HG03432 (cell line): ENCODE results near the gene NCK2.

Experiments used
- ATAC-seq: cut with Tn5 transposase; IDR thresholded peaks from one replicate; pipeline ENCODE4 v1.9.1; 2021; ENCODE audit warnings: mild to moderate bottlenecking, moderate library complexity; ENCODE audit not compliant: unreplicated experiment

NCK2 gene

DNA sequence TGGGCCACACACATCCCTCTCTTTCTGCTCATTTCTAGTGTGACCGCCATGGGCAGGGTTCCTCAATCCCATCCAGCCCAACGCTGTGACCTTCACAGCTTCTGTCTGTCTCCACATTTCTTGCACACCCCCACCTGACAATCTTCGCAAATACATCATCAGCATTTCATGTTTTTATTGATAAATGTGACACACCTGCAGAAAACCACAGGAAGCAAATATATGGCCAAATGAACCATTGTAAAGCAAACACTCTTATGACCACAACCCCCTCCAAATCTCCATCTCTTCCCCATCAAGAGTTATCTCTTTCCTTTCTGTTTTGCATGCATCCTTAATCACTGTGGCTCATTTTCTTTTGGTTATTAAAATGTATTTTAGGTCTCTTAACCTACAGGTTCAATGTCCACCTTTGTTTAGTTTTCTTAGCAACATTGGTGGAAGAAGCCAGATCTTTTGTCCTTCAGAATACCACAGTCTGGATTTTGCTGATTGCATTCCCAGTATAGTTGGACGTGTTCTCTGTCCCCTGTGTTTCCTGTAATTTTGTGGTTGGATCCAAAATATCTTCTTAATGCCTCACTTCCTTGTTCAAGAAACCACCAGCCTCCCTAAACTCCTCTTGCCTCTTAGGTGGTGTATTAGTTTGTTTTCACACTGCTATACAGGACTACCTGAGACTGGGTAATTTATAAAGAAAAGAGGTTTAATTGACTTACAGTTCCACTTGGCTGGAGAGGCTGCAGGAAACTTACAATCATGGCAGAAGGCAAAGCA is 9.8 kb upstream of the NCK2 start:
- ATAC-seq = no peak

DNA sequence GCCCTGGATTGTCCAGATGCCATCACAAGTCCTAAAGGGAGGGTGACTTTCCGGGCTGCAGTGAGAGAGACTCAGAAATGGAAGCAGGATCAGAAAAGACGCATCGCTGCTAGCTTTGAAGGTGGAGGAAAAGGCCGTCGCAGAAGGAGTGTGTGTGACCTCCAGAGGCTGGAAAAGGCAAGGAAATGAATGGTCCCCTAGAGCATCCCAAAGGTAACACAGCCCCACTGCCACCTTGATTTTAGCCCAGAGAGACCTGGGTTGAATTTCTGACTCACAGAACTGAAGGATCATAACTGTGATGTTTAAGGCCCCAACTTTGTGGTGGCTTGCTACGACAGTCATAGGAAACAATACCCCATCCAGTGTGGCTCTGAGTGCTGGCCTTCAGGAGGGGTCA is 8.6 kb upstream of the NCK2 start:
- ATAC-seq = no peak

DNA sequence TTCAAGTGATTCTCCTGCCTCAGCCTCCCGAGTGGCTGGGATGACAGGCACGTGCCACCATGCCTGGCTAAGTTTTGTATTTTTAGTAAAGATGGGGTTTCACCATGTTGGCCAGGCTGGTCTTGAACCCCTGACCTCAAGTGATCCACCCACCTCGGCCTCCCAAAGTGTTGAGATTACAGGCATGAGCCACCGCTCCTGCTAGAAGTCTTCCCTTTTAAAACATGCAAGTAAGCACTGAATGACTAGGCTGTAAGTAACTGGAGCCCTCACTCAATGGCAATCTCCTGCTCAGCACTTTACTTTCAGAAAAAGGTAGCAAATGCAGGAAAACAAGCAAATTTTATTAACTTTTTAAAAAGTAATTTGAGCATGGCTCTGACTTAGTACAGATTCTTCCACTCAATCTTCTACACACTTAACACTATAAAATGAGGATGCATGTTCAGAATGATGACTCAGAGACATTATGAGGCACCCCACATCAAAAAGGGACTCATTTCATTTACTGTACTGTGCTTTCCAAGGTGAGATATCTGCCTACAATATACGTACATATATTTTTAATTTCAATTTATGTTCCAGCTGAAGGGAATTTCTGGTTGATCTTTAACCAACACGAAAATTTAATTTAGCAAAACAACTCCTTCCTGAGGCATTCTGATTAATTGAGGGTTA is 6.6 kb upstream of the NCK2 start:
- ATAC-seq = no peak

DNA sequence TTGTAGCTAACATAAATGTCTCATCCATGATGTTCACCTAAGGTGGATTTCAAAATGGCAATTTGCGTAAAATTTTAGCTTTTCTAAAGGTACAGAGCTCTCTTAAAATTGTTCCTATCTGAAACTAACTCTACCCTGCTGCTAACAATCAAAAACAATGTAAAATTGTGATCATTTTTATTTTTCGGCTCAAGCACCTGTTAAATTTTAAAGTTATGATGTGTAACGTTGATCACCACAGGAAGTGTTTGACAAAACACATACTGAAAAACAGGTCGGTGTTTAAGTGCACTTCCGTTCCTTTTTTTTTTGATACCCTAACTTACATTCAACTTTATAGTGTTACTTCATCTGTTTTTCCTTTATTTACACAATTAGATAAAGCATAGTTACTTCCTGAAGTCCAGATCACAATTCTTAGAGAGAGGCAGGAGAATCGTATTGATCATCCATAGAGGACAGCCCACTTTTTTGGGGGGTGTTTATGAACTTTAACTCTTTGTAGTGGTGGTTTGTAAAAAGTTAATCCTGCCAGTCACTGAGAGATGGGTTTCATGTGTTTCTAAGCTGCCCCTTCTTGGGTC is 6.0 kb upstream of the NCK2 start:
- ATAC-seq = no peak

DNA sequence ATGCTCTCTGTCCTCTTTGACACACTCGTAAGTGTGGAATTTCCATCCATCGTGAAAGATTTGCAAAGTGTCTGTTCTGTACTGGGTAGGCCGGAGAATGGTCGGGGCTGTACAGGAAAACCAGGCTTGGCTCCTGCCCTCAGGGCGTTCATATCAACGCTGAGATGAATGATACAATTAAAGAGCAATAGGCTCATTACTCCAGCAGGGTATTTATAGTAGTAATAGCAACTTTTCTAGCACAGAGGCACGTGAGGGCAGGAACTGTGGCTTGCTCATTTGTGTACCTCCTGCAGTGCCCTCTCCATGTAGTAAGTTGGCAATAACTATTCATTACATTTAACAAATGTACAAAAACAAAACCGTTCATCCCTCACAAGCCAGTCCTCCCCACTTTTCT is 5.3 kb upstream of the NCK2 start:
- no peak for ATAC-seq

DNA sequence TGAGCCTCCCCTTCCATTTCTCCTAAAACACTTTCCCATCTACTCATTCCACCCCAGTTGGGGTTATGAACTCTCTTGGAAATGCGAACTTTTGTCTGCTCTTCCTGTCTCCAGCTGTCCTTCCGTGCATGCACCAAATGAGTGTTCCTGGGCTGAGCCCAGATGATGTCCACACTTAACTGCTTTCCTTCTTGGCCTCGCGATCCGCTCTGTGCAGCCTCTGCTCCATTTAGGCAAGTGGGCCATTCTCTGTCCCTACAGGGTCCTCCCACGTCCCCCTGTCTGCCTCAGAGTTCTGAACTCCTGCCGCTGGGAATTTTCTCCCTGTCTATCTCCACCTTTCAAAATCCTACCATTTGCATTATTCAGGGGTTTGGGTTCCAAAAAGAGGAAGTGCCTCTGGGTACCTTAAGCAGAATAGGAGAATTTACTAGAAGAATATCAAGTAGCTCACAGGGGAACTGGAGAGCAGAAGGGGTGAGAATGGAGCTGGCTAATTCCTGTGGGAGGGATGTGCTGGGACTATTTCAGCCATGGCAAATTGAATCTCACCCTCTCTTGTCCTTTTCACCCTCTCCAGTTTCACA is 4.7 kb upstream of the NCK2 start:
- ATAC-seq = no peak

DNA sequence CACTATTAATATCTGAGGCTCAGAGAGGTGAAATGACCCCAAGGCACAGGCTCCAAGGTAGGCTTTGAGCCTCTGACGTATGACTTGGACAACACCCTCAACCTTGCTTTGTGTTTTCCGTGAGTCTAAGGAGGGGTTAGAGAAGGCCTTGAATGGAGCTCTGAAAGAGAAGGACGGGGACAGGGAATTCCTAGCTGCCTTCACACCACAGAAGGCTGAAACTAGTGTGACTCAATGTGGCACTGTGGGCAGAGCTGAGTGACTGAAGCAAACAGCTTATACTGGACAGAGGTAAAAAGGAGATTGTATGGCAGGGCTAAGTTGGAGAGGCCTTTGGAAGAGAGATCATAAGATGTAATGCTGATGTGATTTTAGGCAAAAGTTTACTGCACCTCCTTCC is 3.5 kb upstream of the NCK2 start:
- ATAC-seq = no peak

DNA sequence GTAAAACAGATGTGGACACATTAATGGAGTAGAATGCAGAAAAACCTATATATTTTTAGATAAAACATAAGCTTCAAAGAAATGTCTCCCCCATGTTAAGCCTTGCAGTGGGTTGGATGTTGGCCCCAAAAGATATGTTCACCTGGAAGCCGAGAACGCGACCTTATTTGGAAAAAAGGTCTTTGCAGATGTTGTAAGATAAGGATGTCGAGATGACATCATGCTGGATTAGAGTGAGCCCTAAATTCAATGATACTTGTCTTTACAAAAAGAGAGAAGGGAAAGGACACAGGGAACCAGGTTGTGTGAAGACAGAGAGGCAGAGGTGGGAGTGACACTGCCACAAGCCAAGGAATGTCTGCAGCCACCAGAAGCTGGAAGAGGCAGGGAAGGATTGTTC is 3.1 kb upstream of the NCK2 start:
- ATAC-seq = no peak

DNA sequence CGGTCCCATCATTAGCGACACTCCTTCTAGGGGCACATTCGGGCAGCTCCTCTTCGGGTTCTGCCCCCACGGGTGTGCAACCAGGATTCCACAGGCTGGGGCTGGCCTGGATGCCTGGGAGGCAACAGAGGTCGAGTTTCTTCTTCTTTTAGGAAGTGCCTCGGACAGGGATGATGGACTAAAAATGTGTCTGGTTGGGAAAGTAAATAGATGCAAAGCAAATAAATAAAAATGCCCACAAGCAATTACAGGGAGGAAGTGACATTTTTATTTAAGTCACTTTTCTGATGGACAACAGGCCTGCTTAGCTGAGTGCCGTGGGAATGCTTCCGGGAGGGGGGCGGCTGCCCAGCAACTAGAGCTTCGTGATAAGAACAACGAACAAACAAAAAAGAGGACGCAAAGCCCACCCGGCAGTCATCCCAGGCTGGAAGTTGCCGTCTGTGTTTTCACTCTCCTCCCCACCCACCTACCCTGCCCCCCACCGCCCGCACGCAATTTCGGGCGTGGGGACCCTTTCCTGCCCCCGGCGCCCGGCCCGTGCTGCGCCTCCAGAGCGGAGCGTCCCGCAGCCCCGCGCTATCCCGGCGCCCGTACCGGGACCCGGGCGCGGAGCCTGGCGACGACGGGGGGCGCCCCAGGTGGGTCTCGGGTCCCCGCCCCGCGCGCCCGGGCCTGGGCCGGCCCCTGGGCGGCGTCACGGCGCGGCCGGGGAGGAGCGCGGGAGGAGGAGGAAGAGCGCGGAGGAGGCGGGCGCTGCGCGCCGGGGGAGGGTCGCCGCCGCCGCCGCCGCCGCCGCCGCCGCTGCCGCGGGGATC is 412 bp upstream of the NCK2 start:
- peak; percentile 87 for ATAC-seq

DNA sequence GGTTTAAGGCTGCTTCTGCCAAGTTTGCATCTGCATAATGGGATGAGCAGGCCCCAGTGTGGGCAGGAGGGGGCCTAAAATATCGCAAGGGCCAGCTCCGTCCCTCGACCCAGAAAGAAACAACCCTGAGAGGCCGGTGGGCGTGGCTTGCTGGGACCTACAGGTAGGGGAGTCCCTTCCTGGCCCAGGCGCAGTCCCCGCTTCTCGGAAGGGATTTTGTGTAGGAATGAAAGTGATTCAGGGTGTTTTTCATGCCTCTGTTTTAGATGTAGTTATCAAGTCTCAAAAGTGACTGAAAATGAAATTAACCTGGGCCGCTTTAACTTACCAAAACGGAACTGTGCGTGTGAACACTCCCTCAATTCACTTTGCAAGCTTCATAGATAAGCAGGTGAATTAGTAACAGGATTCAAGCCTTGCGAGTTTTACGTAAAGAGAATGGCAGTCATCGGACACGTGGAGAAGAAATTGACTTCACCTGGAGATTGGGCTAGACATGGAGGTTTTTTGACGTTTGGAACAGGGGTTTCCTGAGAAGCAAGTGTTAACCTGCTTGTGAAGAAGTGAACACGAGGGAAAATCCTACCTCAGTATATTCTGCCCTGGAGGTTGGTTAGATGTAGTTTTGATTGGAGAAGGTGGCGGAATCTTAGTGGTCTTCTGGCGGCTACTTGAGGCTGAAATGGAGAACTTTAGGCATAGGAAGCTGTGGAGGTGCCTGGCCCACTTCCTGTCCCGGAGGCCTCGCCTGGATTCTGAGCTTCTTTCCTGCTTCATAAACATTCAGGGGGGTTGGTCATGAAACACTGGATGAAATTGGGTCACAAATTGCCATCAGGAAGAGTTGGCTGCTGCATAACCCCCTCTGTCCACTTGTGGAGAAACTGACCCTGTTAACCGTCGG is 1.7 kb downstream of the NCK2 start:
- ATAC-seq = peak; percentile 48

DNA sequence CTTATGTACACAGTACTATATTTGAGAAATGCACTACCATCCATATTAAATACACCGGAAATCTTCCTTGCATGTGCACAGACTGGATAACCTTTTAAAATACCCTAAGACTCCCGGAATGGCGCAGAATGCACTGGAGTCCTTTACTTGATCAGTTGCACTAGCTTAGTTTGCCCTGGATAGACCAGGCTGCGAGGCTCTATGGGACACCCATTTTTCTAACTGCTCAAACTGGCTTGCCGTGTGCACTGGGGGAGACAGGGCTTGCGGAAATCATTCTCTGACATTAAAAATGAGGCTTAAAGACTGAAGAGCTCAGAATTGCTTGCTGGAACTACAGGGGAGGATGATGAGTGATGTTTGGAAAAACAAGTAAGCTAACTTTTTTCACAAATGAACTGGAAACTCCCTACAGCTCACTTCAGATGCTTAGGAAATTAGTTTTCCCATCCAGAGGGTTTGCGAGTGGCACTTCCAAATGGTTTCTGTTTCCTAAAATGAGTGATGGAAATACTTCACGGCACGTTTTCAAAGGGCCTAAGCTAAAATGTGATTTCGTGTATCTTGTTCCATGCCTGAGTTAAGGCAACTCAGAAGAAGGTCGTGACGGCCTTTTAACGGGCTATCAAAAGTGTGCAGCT is 2.7 kb downstream of the NCK2 start:
- ATAC-seq = no peak

DNA sequence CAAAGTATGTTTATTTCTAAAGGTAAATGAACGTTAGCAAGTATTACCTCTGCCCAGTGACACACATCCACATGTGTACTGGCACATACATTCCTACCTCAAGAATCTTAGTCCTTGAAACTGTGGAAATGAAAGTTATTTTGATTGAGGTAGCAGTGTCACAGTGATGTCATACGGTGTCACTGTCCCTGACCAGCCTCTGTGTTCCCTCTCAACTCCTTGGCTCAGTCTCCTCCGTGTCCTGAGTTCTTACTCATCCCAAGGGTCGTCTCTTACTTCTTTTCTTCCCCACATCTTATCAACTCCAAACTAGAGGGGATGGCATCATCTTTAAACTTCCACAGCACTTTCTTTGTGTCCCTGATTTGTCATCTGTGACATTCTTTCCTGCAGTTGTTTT is 3.3 kb downstream of the NCK2 start:
- ATAC-seq = no peak

DNA sequence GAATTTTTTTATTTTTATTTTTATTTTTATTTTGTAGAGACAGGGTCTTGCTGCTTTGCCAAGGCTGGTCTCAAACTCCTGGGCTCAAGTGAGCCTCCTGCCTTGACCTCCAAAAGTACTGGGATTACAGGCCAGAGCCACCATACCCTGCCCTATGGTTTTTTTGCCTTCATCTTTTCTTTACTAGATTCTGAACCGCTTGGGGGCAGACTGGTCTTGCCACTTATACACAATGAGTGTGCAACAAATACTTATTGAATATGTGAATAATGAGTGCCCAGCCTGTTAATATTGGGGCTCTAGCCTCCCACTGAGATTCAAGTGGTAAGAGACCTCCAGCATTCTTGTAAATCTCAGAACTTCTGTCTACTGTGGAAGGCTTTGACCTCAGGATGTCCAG is 3.9 kb downstream of the NCK2 start:
- no peak for ATAC-seq

DNA sequence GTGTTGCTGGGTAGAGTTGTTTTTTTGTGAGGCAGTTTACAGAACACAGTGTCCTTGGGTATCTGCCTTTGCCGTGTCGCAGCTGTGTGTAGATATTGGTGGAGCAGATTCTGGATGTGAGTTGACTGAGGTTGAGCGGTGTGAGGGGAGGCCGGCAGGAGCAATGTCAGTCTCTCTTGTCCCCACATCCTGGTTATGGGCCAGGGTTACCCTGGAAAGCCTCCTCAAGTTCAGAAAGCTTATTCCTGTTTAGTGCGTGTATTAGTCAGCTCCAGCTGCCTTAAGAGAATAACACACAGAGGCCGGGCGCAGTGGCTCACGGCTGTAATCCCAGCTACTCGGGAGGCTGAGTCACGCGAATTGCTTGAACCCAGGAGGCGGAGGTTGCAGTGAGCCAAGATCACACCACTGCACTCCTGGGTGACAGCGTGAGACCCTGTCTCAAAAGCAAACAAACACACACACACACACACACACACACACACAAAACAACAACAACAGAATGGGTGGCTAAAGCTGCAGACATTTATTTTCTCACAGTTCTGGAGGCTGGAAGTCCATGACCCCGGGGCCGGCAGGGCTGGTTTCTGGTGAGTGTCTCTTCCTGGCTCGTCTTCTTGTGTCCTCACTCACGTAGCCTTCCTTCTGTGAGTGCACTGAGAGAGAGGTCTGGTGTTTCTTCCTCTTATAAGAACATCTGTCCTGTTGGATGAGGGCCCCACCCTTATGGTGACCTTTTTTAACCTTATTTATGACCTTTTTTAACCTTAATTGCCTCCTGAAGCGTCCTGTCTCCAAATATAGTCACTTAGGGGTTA is 5.1 kb downstream of the NCK2 start:
- no peak for ATAC-seq

DNA sequence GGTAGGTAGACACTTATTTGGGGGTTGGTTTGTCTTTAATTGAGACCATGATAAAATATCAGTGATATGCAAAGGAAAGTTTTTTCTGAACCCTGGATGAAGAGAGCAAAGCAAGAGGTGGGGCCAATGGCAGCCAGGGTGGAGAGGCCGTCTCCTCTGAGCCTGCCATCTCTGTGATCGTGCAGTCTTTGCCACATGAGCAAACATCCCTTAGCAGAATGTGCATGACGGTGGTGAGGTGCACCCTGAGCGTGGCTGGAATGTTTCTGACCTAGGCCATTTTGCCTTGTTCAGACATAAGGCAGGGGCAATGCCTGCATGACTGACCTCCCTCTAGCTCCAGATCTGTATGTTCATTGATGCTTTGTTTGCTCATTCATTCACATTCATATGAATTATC is 6.0 kb downstream of the NCK2 start:
- ATAC-seq = no peak

DNA sequence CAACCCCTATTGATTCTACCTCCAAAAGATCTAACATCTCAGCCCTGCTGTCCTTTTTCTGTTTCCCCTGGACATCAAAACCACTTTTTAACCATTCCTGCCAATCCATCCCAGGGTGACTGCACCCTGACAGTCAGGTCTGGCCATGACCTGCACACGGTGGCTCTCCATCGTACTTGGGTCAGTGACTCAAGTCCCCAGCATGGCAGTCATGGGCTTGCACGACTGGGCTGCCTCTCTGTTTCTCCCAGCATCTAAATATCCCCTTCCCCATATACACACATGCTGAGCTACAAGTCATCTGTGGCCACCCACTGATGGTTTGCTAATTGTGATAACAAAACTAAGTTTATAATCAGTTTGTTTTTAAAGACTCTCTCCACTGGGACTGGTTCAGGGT is 6.6 kb downstream of the NCK2 start:
- no peak for ATAC-seq

DNA sequence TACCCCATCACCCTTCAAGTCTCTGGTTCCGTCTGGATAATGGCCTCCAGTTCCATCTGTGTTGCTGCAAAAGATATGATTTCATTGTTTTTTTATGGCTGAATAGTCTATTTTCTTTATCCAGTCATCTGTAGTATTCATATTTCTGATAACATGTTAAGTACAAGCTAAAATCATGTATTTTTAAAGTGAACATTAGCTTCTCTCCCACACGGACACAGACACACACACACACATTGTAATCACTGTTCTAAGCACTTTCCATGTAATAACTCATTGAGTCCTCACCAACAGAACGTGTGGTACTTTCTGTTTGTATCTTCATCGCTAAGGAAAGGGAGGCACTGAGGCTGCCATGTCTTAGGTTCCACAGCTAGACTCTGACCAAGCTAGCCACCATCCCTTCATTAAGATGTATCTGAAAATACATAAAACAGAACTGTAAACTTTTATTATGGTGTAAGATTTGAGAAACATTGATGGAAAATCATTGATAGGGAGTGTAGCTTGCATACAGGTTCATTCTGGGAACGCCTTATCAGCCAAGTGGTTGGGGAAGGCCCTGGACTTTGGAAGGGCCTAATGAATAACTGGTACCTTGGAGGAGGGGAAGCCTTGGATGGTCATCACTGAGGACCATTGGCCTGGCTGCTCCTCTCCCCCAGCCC is 8.1 kb downstream of the NCK2 start:
- no peak for ATAC-seq

DNA sequence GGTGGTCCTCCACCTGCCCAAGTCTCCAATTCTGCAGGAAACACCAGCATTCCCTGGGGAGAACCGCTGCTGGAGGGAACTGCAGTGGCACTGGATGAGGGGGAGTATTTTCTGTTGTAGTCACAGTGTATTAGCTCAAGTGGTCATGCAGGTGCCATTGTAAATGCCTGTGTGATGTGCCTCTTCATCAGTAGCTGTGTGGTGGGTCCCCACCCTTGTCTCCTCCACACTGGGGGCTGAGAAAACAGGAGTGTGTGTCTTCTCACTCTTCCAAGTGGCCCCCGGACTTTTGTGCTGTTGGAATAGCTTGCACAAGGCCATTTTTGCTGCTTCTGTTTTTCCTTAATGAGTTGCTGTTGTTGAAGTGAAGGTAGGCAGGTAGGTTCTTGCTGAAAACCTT is 8.7 kb downstream of the NCK2 start:
- no peak for ATAC-seq
